Endodermal cell (in vitro differentiated cells): ENCODE results near the gene PLAC9. TPM values are rescaled to one million over a fixed set of nuclear protein-coding genes. Genes with fewer than 3 reads are reported as not detected.

Experiments
- DNase-seq: peaks from one replicate; pipeline ENCODE4 v3.0.0-alpha.2; 2017
- H3K27ac ChIP-seq: 2 replicates; pipeline ENCODE4 v1.5.1; 2013; ENCODE audit warnings: mild to moderate bottlenecking, low read depth, low read length, moderate library complexity
- H3K27me3 ChIP-seq: 2 replicates; pipeline ENCODE4 v1.6.1; 2013; ENCODE audit warnings: mild to moderate bottlenecking, low read length, moderate library complexity; ENCODE audit not compliant: insufficient read depth, control insufficient read depth, poor library complexity, severe bottlenecking
- H3K36me3 ChIP-seq: 2 replicates; pipeline ENCODE4 v1.7.0; 2013; ENCODE audit warnings: mild to moderate bottlenecking, low read length, moderate library complexity; ENCODE audit not compliant: control insufficient read depth, insufficient read depth
- H3K4me1 ChIP-seq: one replicate; pipeline ENCODE4 v1.7.0; 2013; ENCODE audit warnings: low read length; ENCODE audit not compliant: control insufficient read depth, insufficient read depth
- H3K4me3 ChIP-seq: 2 replicates; pipeline ENCODE4 v1.5.1; 2013; ENCODE audit warnings: mild to moderate bottlenecking, low read length, moderate library complexity
- H3K9ac ChIP-seq: 2 replicates; pipeline ENCODE4 v1.6.1; 2013; ENCODE audit warnings: mild to moderate bottlenecking, low read length, moderate library complexity; ENCODE audit not compliant: poor library complexity, severe bottlenecking; ENCODE audit errors: extremely low read depth
- H3K9me3 ChIP-seq: 2 replicates; pipeline ENCODE4 v1.6.1; 2013; ENCODE audit warnings: mild to moderate bottlenecking, low read length, moderate library complexity; ENCODE audit not compliant: control insufficient read depth
- H3K27ac Mint-ChIP-seq: 2 replicates; pipeline ENCODE4 v1.8.0; 2020; ENCODE audit warnings: mixed read lengths
- H3K27me3 Mint-ChIP-seq: 2 replicates; pipeline ENCODE4 v1.8.0; 2021; ENCODE audit warnings: mild to moderate bottlenecking, mixed read lengths; ENCODE audit not compliant: insufficient read depth
- H3K36me3 Mint-ChIP-seq: 2 replicates; pipeline ENCODE4 v1.8.0; 2020; ENCODE audit warnings: low read depth, mixed read lengths
- H3K4me1 Mint-ChIP-seq: 2 replicates; pipeline ENCODE4 v1.8.0; 2020; ENCODE audit warnings: mixed read lengths
- H3K4me3 Mint-ChIP-seq: 2 replicates; pipeline ENCODE4 v1.8.0; 2020; ENCODE audit warnings: mild to moderate bottlenecking, moderate library complexity, mixed read lengths
- H3K9me3 Mint-ChIP-seq: 2 replicates; pipeline ENCODE4 v1.8.0; 2020; ENCODE audit warnings: mild to moderate bottlenecking, mixed read lengths
- WGBS, 2 experiments: methylation state at CpG; one replicate each; pipeline versions ENCODE4 v1.1.5 to v1.1.7; 2013; ENCODE audit warnings: missing lambda C conversion rate in 2 of 2, mixed read lengths in 1 of 2; ENCODE audit not compliant: insufficient coverage in 1 of 2, insufficient read length in 1 of 2; 5-methylcytosine and 5-hydroxymethylcytosine counted together
- total RNA-seq, 2 donors: library from RNA; stranded (reverse); fragmentation: NEBNext Ultra II Directional in 1 of 2; extraction: Animal tissue kit (Norgen Biotek cat#: 25700) in 1 of 2; gene quantifications; 2 replicates in 1 of 2; 3 replicates in 1 of 2; pipeline ENCODE4 v1.2.1, GENCODE V29; 2021
- TF ChIP-seq, protein P1 (sequence below): fragments of 200-600 bp; sonication (generic); conservative IDR thresholded peaks from 2 replicates; pipeline ENCODE4 v1.5.0; 2021; ENCODE audit warnings: antibody characterized with exemption, mild to moderate bottlenecking

The PLAC9 gene
- total RNA-seq, 2 donors from 2014 or later, result 8.4 to 14.9 TPM

- H3K36me3 ChIP-seq, result peaks cover 50% of the 10 kb centered on the region
- H3K27ac ChIP-seq, result no peak overlapping the region
- TF ChIP-seq, protein P1, sequence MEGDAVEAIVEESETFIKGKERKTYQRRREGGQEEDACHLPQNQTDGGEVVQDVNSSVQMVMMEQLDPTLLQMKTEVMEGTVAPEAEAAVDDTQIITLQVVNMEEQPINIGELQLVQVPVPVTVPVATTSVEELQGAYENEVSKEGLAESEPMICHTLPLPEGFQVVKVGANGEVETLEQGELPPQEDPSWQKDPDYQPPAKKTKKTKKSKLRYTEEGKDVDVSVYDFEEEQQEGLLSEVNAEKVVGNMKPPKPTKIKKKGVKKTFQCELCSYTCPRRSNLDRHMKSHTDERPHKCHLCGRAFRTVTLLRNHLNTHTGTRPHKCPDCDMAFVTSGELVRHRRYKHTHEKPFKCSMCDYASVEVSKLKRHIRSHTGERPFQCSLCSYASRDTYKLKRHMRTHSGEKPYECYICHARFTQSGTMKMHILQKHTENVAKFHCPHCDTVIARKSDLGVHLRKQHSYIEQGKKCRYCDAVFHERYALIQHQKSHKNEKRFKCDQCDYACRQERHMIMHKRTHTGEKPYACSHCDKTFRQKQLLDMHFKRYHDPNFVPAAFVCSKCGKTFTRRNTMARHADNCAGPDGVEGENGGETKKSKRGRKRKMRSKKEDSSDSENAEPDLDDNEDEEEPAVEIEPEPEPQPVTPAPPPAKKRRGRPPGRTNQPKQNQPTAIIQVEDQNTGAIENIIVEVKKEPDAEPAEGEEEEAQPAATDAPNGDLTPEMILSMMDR, result no peak
- H3K4me1 ChIP-seq, result no peaks in the 10 kb centered on the region
- H3K4me3 Mint-ChIP-seq, result no peak overlapping the region
- H3K9me3 ChIP-seq, result no peaks in the 10 kb centered on the region
- no peak for DNase-seq
- no peak overlapping the region for H3K4me3 ChIP-seq
- peaks cover 22% of the 10 kb centered on the region for H3K36me3 Mint-ChIP-seq
- H3K9me3 Mint-ChIP-seq, result no peaks in the 10 kb centered on the region
- H3K27me3 Mint-ChIP-seq, result no peaks in the 10 kb centered on the region
- H3K4me1 Mint-ChIP-seq, result no peaks in the 10 kb centered on the region
- 48 to 100% methylated on average over 1 to 2 of the region's 2 CpGs for whole genome bisulfite sequencing, 2 experiments
- H3K9ac ChIP-seq, result no peak overlapping the region
- no peak overlapping the region for H3K27ac Mint-ChIP-seq
- no peaks in the 10 kb centered on the region for H3K27me3 ChIP-seq
These were observed 17.6 kb downstream of the PLAC9 start for GRCh38 chr10:80150172-80150571.

DNA sequence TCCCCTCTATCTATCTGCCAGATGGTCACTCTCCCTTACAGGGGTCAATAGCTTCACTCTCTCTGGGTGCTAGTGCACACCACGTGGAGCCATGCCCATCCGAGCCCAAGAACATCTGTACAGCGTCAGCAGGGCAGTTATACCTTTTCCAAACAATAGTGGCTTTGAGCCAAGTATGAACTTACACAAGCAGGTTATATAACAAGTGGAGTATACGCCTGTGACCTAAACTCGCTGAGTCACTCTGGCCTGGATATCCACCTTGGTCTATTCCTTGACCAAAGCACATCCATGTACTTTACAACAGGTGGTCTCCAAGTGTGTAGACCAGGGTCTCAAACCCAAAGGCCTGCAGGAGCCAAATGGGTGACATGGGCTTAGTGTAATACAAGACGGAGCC is 20.3 kb downstream of the PLAC9 start:
- no peak overlapping the region for H3K9ac ChIP-seq
- peaks cover 74% of the 10 kb centered on the region for H3K36me3 ChIP-seq
- H3K36me3 Mint-ChIP-seq, result peaks cover 42% of the 10 kb centered on the region
- H3K9me3 ChIP-seq, result no peaks in the 10 kb centered on the region
- no peaks in the 10 kb centered on the region for H3K9me3 Mint-ChIP-seq
- no peak for DNase-seq
- H3K27me3 ChIP-seq, result no peaks in the 10 kb centered on the region
- no peaks in the 10 kb centered on the region for H3K27me3 Mint-ChIP-seq
- no peaks in the 10 kb centered on the region for H3K4me1 ChIP-seq
- no peaks in the 10 kb centered on the region for H3K4me1 Mint-ChIP-seq
- 91 to 93% methylated on average over 6 of the region's 6 CpGs for WGBS, 2 experiments
- no peak overlapping the region for H3K4me3 ChIP-seq
- TF ChIP-seq, protein P1, result no peak
- H3K27ac Mint-ChIP-seq, result no peak overlapping the region
- no peak overlapping the region for H3K4me3 Mint-ChIP-seq
- no peak overlapping the region for H3K27ac ChIP-seq

GRCh38 chr10:80153460-80153859 is 20.9 kb downstream of the PLAC9 start:
- H3K27me3 ChIP-seq, result no peaks in the 10 kb centered on the region
- peaks cover 42% of the 10 kb centered on the region for H3K36me3 Mint-ChIP-seq
- H3K4me3 Mint-ChIP-seq, result no peak overlapping the region
- H3K9me3 ChIP-seq, result no peaks in the 10 kb centered on the region
- no peaks in the 10 kb centered on the region for H3K27me3 Mint-ChIP-seq
- no peak overlapping the region for H3K27ac Mint-ChIP-seq
- H3K9ac ChIP-seq, result no peak overlapping the region
- peaks cover 79% of the 10 kb centered on the region for H3K36me3 ChIP-seq
- no peaks in the 10 kb centered on the region for H3K4me1 ChIP-seq
- H3K4me3 ChIP-seq, result no peak overlapping the region
- no peak for DNase-seq
- H3K27ac ChIP-seq, result no peak overlapping the region
- WGBS, 2 experiments, result 65 to 89% methylated on average over 2 to 3 of the region's 3 CpGs
- no peaks in the 10 kb centered on the region for H3K9me3 Mint-ChIP-seq
- H3K4me1 Mint-ChIP-seq, result no peaks in the 10 kb centered on the region
- TF ChIP-seq, protein P1, result no peak
